Right ventricle myocardium superior (tissue), 1 donor: Measurements from ENCODE around the gene ARL14. TPM values are rescaled to one million over a fixed set of nuclear protein-coding genes. Genes with fewer than 3 reads are reported as not detected.

Experiments
- ATAC-seq: fragments of 200-7000 bp; cut with Tn5 transposase; one replicate; pipeline ENCODE4 v1.9.1; 2020; ENCODE audit warnings: mild to moderate bottlenecking; ENCODE audit not compliant: poor library complexity
- DNase-seq: peaks from one replicate; pipeline ENCODE4 v3.0.0-alpha.2; 2020
- intact Hi-C: fragments of 100-400 bp; cut with DNase I; formaldehyde crosslinking; loops from one replicate; pipeline ENCODE4 v1.11.2; 2022
- total RNA-seq: library from RNA; stranded (reverse); fragmentation: NEBNext Ultra II Directional; extraction: Animal tissue kit (Norgen Biotek cat#: 25700); gene quantifications from one replicate; pipeline ENCODE4 v1.2.1, GENCODE V29; 2021
- donor health status: DM: no; HTN: yes; CAD: no; lungs with severe emphysema.

Gene ARL14
- total RNA-seq, 1 donor from 2014 or later: not detected

DNA sequence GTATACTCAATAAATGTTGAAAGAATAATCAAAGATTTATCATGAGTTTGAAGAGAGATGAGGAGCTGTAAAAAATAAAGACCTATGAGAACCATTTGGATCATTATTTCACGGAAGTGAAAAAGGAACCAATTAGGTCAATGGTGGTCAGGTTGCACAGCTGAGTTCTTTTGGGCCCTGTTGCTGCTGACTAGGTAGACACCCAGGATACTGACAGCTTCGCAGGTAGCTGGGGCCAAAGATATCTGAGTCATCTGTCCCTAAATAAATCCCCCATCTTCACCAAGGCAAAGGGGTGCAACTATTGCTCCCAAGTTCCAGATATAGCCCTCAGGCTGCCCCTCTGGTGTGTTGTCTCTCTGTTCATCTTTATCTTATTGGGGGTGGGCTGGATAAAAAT is 5.0 kb upstream of the ARL14 start:
- ATAC-seq (no peak), DNase-seq (no peak)
- intact Hi-C loops: no loop called here

DNA sequence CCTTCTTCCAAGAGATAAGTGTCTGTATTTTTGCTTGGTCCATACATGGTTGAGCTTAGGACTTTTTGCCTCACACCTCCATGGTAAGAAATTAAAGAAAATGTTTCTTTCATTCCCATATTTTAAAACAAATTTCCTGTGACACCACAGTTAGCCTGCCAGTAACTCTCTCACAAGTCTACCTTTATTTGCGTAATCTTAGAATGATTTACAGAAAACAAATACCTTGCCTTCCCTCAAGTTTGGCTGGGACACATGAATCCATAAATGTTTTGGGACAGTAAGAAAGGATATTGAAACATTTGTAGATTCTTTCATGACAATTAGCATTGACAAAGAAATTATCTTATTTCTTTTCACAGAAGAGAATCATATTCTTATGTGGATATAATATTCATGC is 3.8 kb upstream of the ARL14 start:
- DNase-seq (no peak), ATAC-seq (no peak)
- intact Hi-C loops: no loop called here

DNA sequence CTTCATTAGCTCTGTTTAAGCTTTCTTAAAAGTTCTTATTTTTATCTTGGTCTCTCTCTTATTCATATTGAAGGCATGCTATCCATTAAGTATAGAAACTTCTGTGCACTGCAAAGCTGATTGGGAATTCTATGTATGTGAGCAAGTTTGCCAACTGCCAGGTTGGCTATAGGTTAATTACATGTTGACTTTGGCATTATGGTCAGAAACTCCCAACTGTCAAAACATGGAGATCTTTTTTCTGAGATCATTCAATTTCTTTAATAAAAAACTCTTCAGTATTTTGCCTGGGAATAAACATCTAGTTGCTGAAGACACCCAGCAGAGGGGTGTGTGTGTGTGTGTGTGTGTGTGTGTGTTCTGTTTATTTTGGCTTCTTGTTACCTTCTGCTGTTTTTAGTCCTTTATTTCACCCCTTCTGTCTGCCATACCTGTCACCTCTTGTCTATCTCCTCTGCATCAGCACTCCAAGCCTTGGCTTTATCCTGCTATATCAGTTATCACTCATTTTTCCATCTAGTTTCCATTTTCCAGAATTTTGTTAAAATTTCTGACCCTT is 1.3 kb upstream of the ARL14 start:
- DNase-seq: no peak
- intact Hi-C loops: no loop called here
- ATAC-seq: no peak

DNA sequence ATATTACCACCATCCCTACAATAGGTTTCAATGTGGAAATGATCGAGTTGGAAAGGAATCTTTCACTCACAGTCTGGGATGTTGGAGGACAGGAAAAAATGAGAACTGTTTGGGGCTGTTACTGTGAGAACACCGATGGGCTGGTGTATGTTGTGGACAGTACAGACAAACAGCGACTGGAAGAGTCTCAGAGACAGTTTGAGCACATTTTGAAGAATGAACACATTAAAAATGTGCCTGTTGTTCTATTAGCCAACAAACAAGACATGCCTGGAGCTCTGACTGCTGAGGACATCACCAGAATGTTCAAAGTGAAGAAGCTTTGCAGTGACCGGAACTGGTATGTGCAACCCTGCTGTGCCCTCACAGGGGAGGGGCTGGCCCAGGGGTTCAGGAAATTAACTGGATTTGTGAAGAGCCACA is 510 bp downstream of the ARL14 start:
- no peak for DNase-seq
- no peak for ATAC-seq
- intact Hi-C loops: no loop called here

DNA sequence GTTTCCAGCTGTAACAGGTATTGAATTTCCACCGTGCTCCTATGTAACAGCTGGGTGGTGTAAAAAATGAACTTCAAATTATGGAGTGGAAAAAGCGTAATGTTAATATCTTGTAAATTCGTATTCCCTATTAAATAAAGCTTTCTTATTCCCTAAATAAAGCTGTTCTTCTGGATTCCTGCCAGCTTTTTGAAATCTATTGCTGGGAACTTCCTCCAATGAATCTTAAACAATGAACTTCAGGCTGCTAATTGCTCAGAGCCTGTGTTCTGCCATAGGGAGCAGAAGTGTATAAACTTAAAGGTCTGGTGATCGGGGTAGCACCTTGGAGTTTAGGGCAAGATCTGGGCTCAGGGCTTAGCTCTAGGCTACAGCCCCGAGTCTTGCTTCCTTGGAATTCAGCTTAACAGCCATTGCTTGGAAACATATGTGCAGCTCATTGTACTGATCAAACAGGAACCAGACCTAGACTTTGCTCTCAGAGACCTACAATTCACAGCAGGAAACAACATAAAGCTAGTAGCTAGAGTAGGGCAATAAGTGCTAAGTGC is 1.4 kb downstream of the ARL14 start:
- no peak for ATAC-seq
- intact Hi-C loops: no loop called here
- no peak for DNase-seq

DNA sequence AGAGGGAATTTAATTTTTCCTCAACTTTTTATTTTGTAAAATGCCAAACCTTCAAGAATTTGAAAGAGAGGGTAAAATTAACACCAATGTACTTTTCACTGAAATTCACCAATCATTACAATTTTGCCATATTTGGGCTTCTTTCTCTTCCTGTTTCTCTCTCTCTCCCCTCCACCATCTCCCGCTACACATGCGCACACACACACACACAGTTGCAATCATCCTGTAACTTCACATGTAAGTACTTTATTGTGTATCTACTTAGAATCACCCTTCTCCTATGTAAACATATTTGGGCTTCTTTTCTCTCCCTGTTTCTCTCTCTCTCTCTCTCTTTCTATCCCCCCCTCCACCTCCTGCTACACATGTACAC is 7.4 kb downstream of the ARL14 start:
- intact Hi-C loops: no loop called here
- ATAC-seq (no peak), DNase-seq (no peak)

DNA sequence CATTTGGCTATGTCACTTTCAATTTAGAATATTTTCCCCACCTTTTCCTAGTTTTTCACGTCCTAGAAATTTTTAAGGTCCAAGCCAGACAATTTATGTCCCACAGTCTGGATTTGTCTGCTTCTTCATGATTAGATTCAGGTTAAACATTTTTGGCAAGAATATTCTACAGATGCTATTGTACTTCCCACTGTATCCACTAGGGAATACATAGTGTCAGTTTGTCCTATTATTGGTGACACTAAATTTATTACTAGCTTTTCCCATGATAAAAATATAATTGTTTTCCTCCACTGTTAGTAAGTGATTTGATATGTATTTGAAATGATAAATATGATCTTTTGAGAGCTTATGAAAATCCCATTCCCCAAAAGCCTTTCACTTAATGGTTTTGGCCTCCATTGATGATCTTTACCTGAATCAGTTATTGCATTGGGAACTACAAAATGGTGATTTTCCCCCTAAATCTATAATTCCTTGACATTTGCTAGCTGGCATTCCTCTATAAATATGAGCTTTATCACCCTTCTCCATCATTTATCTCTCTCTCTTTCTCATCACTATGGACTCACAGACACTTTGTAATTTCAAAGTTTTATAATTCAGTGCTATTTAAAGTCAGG is 8.3 kb downstream of the ARL14 start:
- DNase-seq (no peak), ATAC-seq (no peak)
- intact Hi-C loops: no loop called here

DNA sequence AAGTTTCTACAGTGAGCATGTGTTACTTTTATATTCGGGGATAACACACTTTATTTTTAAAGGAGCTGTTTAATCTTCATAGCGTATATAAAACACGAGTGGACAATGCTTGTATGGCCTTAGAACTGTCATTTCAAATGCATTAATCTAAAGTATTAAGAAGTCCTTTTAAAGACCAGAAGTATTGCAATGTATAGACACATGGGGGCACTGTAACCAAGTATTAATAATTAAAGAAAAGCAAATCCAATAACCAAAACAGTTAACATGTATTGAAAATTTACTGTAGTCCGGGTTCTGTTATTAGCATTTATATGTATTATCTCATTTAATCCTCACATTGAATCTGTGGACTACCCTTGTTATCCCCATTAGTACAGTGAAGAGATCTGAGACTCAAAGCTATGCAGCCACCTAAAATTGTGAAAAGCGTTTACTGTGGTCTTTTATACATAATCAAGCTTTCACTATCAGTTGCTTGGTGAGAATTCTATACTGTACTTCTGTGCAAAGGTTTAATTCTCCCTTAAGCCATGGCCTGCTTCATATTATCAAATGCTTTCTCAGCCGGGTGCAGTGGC is 10.1 kb downstream of the ARL14 start:
- intact Hi-C loops: no loop called here
- no peak for ATAC-seq
- DNase-seq: no peak

DNA sequence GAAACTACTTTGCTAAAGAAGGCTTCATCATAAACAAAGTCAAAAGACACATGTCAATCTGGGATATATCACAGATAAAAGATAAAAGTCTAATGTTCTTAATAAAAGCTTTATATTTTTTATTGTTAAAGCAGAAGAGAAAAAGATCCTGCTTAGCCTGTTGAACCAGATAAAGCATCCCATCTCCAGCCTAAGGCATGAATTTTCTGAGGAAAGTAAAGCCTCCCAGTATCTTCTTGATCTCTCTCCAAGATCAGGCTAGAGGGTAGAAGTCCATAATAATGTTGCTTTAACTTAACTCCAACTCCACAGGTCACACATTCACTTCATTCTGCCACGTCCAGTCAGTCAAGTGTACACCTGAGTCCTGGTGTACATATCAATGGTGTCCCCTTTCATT is 14.2 kb downstream of the ARL14 start:
- DNase-seq (no peak), ATAC-seq (no peak)
- intact Hi-C loops: no loop called here

DNA sequence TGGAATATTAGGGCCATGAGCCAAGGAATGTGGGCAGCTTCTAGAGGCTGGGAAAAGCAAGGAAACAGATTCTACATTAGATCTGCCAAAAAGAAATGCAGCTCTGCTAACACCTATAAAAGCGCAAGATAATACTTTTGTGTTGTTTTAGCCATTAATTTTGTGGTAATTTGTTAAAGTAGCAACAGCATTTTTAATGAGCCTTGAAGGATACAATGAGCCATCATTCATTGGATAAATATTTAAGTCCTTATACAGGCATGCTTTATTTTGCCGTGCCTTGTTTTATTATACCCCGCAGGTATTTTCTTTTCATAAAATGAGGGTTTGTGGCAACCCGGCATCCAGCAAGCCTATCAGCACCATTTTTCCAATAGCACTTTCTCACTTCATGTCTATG is 15.0 kb downstream of the ARL14 start:
- DNase-seq (no peak), ATAC-seq (no peak)
- intact Hi-C loops: no loop called here

DNA sequence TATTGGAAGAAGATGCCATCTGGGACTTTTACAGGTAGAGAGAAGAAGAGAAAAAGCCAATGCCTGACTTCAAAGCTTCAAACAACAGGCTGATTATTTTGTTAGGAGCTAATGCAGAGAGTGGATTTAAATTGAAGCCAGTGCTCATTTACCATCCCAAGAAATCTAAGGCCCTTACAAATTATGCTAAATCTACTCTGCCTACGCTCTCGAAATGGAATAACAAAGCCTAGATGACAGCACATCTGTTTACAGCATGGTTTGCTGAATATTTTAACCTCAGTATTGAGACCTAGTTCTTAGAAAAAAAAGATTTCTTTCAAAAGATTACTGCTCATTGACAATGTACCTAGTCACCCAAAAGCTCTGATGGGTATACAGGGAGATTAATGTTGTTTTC is 16.2 kb downstream of the ARL14 start:
- intact Hi-C loops: no loop called here
- DNase-seq: no peak
- no peak for ATAC-seq

DNA sequence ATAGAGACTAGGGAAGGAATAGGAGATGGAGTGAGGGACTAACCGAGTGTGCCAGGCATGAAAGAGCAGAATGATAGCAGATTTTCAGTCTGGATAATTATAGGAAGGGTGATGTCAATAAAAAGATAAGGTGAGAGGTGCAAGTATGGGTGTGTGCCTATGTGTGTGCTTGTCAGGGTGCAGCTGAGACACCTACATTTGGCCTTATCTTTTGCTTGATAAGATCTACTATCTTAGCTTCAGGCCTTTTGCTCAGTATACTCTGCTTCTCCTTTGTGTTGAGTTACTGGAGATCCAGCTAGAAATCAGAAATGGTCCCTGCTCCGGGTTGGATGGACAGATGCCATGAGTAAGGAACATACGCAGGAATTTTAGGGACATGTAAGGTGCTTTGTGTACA is 17.4 kb downstream of the ARL14 start:
- intact Hi-C loops: no loop called here
- DNase-seq: no peak
- ATAC-seq: no peak

DNA sequence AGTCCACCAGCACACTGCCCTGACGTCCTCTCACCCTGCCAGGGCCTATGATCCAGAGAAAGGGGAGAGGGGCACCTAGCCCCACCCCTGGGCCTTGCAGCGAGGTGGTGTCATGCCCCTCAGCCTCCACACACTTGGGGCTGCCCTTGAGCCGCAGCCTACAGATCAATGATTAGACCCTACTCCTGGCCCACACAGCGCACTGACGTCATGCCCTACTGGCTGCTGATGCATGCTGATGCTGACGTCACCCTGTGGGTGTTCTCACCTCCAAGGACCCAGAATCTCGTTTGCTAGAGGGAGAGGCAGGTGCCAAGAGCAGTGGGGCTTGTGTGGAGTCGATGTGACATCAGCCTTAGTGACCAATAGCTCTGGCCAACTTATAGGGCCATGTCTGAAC is 18.0 kb downstream of the ARL14 start:
- DNase-seq (no peak), ATAC-seq (no peak)
- intact Hi-C loops: no loop called here

DNA sequence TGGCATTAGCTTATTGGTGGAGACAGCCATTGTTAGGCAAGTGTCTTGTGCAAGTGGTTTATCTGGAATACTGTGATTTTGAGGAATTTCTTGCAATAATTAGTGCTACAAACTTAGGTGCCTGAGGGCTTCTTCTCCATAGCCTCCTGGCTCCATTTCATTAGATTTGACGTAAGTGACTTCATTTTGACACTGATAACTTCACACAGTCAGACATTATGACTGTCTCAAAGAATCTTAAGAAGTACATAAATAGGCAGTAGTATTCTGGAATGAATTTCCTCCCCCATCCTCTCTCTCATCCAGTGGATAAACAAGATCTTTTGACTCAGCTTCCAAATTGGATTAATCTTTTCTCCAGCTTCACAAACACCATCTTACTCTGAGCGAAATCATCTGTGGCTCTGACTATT is 19.0 kb downstream of the ARL14 start:
- ATAC-seq: no peak
- intact Hi-C loops: no loop called here
- no peak for DNase-seq

DNA sequence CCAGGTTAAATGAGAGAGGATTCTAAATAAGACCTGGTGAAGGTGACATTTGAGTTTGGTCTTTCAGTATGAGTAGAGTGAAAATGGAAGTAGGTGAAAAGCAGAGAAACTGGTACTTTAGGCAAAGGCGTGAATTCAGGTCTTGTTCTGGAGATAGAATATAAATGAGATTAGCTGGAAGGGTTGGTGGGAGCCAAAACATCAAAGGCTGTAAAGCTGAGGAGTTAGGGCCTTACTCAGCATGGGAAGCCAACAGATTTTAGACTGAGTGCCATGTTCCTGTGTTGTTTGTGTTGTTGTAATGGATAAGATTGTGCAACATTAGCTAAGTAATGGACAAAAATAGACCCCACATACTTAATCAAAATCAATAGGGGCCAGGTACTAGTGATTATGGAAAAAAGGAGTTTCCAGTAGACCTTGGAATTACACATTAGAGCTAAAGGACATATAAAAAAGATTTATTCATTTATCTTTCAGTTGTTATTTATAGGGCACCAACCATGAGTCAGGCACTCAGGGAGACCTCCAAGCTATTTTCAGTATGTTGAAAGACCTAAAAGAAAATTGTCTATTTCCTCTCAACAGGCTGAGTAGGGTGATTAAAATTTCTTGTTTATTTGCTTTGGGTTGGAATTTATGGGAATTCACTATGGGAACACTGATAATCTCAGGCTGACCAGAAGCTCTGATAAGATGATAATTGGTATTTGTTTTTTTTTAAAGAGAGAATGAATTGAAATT is 20.8 kb downstream of the ARL14 start:
- intact Hi-C loops: no loop called here
- ATAC-seq (peak; percentile 56), DNase-seq (no peak)

DNA sequence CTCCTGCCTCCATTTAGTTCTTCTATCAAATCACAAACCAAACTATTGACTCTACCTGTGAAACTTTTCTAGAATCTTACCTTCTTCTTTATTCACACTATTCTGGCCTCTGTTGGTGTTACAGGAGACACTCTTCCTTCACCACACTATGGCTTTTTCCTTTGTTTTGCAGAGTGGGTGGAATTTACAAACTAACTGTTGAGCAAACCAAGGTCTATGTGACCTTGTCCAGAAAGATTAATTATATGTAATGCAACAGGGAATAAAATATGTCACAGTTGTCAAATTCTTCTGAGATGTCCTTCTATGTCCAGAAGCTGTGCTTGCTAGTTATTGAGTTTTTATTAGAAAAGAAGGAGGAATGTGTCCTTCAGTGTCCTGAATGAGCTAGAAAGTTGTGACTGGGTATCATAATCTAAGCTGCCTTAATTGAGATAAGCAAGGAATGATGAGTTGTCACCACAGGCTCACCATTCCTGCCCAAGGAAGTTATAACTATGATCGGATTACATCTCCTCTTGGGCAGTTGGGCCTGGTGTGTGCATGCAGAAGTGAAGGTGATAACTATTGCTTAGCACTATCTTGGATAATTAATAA is 21.7 kb downstream of the ARL14 start:
- DNase-seq (no peak), ATAC-seq (no peak)
- intact Hi-C loops: no loop called here

DNA sequence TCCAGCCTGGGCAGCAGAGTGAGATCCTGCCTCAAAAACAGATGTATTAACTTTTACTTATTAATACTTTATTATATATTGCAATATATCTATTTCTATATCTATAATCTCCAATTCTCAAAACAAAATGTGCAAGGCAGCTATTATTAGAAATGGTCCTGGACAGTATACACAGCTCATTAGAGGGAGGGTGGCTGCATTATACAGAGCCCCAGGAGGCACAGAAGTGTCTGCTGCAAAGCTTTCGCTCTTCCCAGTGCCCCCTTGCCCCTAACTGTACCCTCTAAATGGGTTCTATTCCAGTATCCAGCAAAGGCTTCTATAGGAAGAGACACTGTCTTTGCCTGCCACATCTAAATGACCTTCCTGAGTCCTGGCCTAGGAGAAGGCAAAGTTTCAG is 24.5 kb downstream of the ARL14 start:
- DNase-seq: no peak
- peak; percentile 27 for ATAC-seq
- intact Hi-C loops: loop anchor here (10.0 kb wide), 1 partner anchor 723 kb away; no protein-coding TSS in a partner anchor

DNA sequence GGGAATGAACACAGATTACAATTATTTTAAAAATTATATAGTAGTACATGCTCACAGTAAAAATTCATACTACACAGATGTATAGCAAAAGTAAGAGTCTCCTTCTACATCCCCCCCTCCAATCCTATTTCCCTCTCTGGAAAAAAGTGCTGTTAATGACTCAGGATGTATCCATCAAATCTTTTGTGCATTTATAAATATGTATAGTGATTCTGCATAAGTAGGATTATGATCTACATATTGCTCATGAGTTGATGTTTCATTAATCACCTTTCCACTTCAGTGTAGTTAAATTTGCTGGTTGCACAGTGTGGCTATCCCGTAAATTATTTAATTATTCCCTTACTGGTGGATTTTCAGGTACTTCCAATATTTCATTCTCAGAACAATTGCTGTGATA is 25.3 kb downstream of the ARL14 start:
- no peak for DNase-seq
- no peak for ATAC-seq
- intact Hi-C loops: loop anchor here (10.0 kb wide), 1 partner anchor 723 kb away; no protein-coding TSS in a partner anchor

DNA sequence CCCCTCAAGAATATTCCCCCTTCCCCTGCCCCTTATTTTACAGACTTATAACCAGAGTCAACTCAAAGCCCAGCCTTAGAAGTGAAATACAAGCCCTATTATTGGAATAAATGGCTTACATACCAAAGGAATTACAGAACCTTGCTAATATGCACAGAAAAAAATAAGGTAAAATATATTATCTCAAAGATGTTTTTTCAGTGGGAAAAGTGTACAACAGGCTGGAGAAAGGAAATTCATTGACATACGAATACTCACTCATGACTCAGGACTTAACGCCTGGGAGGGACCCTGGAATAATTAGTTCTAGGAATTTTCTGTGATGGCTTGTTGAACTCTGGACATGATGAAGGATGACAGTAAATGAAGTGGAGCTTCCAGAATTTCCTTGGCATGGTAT is 27.0 kb downstream of the ARL14 start:
- intact Hi-C loops: loop anchor here (10.0 kb wide), 1 partner anchor 721 kb away; no protein-coding TSS in a partner anchor
- no peak for ATAC-seq
- DNase-seq: no peak
